Prostate gland (tissue), 2 donors: ENCODE data around the gene SPSB3.

ENCODE experiments used
- CTCF ChIP-seq, 4 experiments: fragments of 200-600 bp in 2 of 4; fragments of 450-650 bp in 2 of 4; sonication (generic) in 2 of 4; IDR thresholded peaks; 1 replicate in 3 of 4; 2 replicates in 1 of 4; pipeline ENCODE4 v1.5.1; 2016 to 2019; ENCODE audit warnings: antibody characterized with exemption in 4 of 4, mild to moderate bottlenecking in 2 of 4, moderate library complexity in 2 of 4
- POLR2A ChIP-seq: fragments of 450-650 bp; IDR thresholded peaks from one replicate; pipeline ENCODE4 v1.6.1; 2016; ENCODE audit warnings: antibody characterized with exemption, mild to moderate bottlenecking
- POLR2AphosphoS5 ChIP-seq: sonication (generic); formaldehyde crosslinking; IDR thresholded peaks from one replicate; pipeline ENCODE4 v1.6.1; 2017; ENCODE audit warnings: antibody characterized with exemption

- TF ChIP-seq POLR2AphosphoS5 (no peak), CTCF (IDR thresholded peaks at IDR 0.05) (no peak), POLR2A (no peak)
Measured at GRCh38 chr16:1768767-1769401, 13.5 kb downstream of the SPSB3 start.
